Gastrocnemius medialis (tissue), 4 donors: ENCODE results near the gene C5.

Source experiments
- CTCF ChIP-seq, 5 experiments: fragments of 450-650 bp in 3 of 5; fragments of 200-600 bp in 2 of 5; sonication (generic) in 2 of 5; IDR thresholded peaks in 4 of 5; conservative IDR thresholded peaks in 1 of 5; 1 replicate in 4 of 5; 2 replicates in 1 of 5; pipeline ENCODE4 v1.5.1; 2016 to 2019; ENCODE audit warnings: antibody characterized with exemption in 5 of 5, mild to moderate bottlenecking in 3 of 5, moderate library complexity in 3 of 5
- POLR2A ChIP-seq, 2 donors: fragments of 450-650 bp; IDR thresholded peaks; one replicate each; pipeline ENCODE4 v1.6.1; 2017; ENCODE audit warnings: antibody characterized with exemption in 2 of 2, mild to moderate bottlenecking in 2 of 2, moderate library complexity in 2 of 2

- TF ChIP-seq CTCF (IDR thresholded peaks at IDR 0.05 in 4 of 5, conservative IDR thresholded peaks at IDR 0.05 in 1 of 5) (no peak), POLR2A (IDR thresholded peaks at IDR 0.05) (no peak)
These were observed 127.5 kb downstream of the C5 start for GRCh38 chr9:120922404-120923195.
